NB4 (cell line): ENCODE measurements around the gene FKBP9.
"Not testable (repeated sequence)": the region's sequence is repeated elsewhere in the genome, so short reads cannot be mapped to it uniquely, and the experiment has no call there.

ENCODE experiments used
- CTCF ChIP-seq: IDR thresholded peaks from one replicate; pipeline ENCODE4 v1.5.1; 2012; ENCODE audit warnings: low read depth, low read length
- MAX ChIP-seq: IDR thresholded peaks from 2 replicates; pipeline ENCODE4 v1.6.1; 2011; ENCODE audit warnings: low read depth, low read length
- MYC ChIP-seq: IDR thresholded peaks from 2 replicates; pipeline ENCODE4 v1.6.1; 2011; ENCODE audit warnings: low read depth, low read length
- POLR2A ChIP-seq: IDR thresholded peaks from 2 replicates; pipeline ENCODE4 v1.6.1; 2011; ENCODE audit warnings: mild to moderate bottlenecking; ENCODE audit not compliant: insufficient read length; ENCODE audit errors: extremely low read depth

- TF ChIP-seq CTCF, POLR2A, MAX, MYC: not testable (repeated sequence)
Observed at GRCh38 chr7:32966489-32967267, 9.4 kb downstream of the FKBP9 start.
